ENCODE results near the gene CLECL1.

CLECL1 gene

GRCh38 chr12:9732921-9733461, at the start of gene CLECL1:
TSS of gene CLECL1 (minus strand) at chr12:9733097.
- no peak for DNase-seq (ENCODE audit: extremely low read depth in 1 of 2, low read depth in 1 of 2)

- DNase-seq (ENCODE audit: extremely low read depth in 1 of 2, low read depth in 1 of 2) = no peak
Observed at GRCh38 chr12:9781360-9781759, 48.5 kb upstream of the CLECL1 start.

- no peak for DNase-seq (ENCODE audit: extremely low read depth in 1 of 2, low read depth in 1 of 2)
Observed at GRCh38 chr12:9779209-9779608, 46.3 kb upstream of the CLECL1 start.

- no peak for DNase-seq (ENCODE audit: extremely low read depth in 1 of 2, low read depth in 1 of 2)
Observed at GRCh38 chr12:9776781-9777180, 43.9 kb upstream of the CLECL1 start.

- DNase-seq (ENCODE audit: extremely low read depth in 1 of 2, low read depth in 1 of 2) = no peak
Observed at GRCh38 chr12:9773216-9773877, 40.5 kb upstream of the CLECL1 start.

GRCh38 chr12:9763025-9763424, 30.1 kb upstream of the CLECL1 start:
- DNase-seq (ENCODE audit: extremely low read depth in 1 of 2, low read depth in 1 of 2) = no peak

GRCh38 chr12:9762369-9762768, 29.5 kb upstream of the CLECL1 start:
- DNase-seq (ENCODE audit: extremely low read depth in 1 of 2, low read depth in 1 of 2) = no peak

- DNase-seq (ENCODE audit: extremely low read depth in 1 of 2, low read depth in 1 of 2) = no peak
Observed at GRCh38 chr12:9761419-9761781, 28.5 kb upstream of the CLECL1 start.

- DNase-seq (ENCODE audit: extremely low read depth in 1 of 2, low read depth in 1 of 2) = peak; percentile 59 to 64
Observed at GRCh38 chr12:9760699-9761418, 28.0 kb upstream of the CLECL1 start, which contains the start of gene CD69. TSS of gene CD69 (minus strand) at chr12:9760901. CDS start at chr12:9760820, 81 bp downstream.

GRCh38 chr12:9760120-9760519, 27.2 kb upstream of the CLECL1 start:
- DNase-seq (ENCODE audit: extremely low read depth in 1 of 2, low read depth in 1 of 2) = no peak

GRCh38 chr12:9759694-9760093, 26.8 kb upstream of the CLECL1 start:
- no peak for DNase-seq (ENCODE audit: extremely low read depth in 1 of 2, low read depth in 1 of 2)

- DNase-seq (ENCODE audit: extremely low read depth in 1 of 2, low read depth in 1 of 2) = no peak
Observed at GRCh38 chr12:9758119-9758518, 25.2 kb upstream of the CLECL1 start.

GRCh38 chr12:9757433-9758025, 24.6 kb upstream of the CLECL1 start:
- DNase-seq (ENCODE audit: extremely low read depth in 1 of 2, low read depth in 1 of 2) = no peak

- no peak for DNase-seq (ENCODE audit: extremely low read depth in 1 of 2, low read depth in 1 of 2)
Observed at GRCh38 chr12:9756706-9757105, 23.8 kb upstream of the CLECL1 start.

GRCh38 chr12:9756170-9756569, 23.3 kb upstream of the CLECL1 start:
- no peak for DNase-seq (ENCODE audit: extremely low read depth in 1 of 2, low read depth in 1 of 2)

- no peak for DNase-seq (ENCODE audit: extremely low read depth in 1 of 2, low read depth in 1 of 2)
Observed at GRCh38 chr12:9755567-9755966, 22.7 kb upstream of the CLECL1 start.

- DNase-seq (ENCODE audit: extremely low read depth in 1 of 2, low read depth in 1 of 2) = no peak
Observed at GRCh38 chr12:9755035-9755434, 22.1 kb upstream of the CLECL1 start.

GRCh38 chr12:9754099-9754927, 21.4 kb upstream of the CLECL1 start:
- no peak for DNase-seq (ENCODE audit: extremely low read depth in 1 of 2, low read depth in 1 of 2)

- no peak for DNase-seq (ENCODE audit: extremely low read depth in 1 of 2, low read depth in 1 of 2)
Observed at GRCh38 chr12:9753498-9753897, 20.6 kb upstream of the CLECL1 start.

GRCh38 chr12:9753073-9753472, 20.2 kb upstream of the CLECL1 start:
- no peak for DNase-seq (ENCODE audit: extremely low read depth in 1 of 2, low read depth in 1 of 2)

Data from activated CD8-positive, alpha-beta memory T cell treated with anti-CD3 and anti-CD28 coated beads for 1 hour (primary cell).